Measurements from ENCODE around the gene KIF14.
A peak's percentile ranks its signal among the peaks of the same experiment; 100 is the strongest.
"Not testable (repeated sequence)": the region's sequence is repeated elsewhere in the genome, so short reads cannot be mapped to it uniquely, and the experiment has no call there.

KIF14 gene

GRCh38 chr1:200535605-200536004, 84.9 kb downstream of the KIF14 start:
- DNase-seq: no peak

- DNase-seq: peak; percentile 33
These were observed 89.8 kb downstream of the KIF14 start for GRCh38 chr1:200530623-200531261.

DNA sequence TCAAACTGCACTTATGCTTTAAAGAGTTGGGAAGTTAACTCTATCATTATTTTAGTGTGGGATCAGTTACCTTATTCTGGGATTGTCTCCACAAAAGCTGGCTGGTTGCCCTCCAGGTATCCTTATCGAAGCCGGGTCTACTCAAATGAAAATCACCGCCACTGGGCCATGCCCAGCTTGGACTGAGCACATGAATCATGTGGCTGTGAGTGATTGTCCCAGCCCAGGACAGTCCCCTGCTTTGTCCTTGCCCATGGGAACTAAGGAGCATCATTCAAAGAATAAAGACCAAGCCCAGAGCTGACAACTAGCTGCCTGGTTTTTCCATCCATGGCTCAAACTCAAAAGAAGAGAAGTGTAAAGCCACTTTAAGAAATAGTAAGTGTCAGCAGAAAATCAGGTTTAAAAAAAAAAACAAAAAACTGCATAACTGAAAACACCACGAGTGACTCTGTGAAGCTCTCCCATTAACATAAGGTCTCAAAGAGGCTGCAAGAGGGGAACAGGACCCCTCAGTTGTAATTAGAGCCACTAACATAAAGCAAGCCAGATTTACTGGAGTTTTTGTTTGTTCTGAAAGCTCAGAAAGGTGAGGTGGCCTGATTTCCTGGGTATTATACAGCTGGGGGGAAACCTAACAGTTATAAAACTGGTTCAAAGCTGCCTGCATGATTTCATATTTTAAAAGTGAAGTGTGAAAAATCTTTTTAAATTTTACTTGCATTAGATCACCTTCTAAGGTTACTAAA, 91.5 kb downstream of the KIF14 start:
- DNase-seq: no peak

- DNase-seq: no peak
These were observed 92.9 kb downstream of the KIF14 start for GRCh38 chr1:200527670-200528069.

DNA sequence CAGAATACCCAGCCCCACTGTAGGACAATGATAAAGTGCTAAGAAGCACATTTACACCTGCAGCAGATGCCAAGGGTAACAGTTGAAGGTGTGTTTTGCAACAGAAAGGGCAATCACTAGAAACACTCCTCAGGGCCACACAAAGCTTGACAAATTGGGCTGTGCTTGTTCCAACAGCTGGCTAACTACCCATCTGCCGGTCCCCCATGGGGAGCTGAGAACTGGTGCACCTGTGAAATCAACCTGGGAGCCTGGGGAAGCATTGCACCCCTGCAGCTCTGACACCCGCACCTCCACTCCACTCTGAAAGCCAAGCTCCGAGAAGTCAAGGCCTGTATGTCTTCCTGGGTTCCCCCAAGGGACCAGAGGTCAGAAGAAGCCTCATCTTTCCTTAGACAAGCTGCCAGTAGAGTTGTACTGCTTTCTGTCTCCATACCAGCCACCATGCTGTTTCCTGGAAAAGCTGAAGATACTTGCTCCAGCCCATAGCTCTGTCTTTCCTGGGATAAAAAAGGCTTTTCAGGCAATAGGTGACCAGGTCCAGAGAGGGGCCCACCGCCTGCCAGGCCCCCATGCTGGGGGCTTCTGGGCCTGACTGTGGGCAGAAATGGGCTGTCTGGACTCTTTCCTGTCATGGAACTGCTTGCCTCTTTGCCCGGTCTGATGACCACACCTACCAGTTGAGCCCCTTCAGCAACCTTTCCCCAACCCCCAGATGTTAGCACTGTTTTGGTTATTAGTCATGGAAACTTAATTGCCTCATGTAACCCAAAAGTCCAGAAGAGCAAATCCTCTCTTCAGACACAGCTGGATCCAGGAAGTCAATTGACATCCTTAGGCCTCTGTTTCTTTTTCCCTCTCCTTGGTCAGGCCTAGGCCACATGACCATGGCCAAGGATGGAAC, 93.6 kb downstream of the KIF14 start:
- no peak for DNase-seq

DNA sequence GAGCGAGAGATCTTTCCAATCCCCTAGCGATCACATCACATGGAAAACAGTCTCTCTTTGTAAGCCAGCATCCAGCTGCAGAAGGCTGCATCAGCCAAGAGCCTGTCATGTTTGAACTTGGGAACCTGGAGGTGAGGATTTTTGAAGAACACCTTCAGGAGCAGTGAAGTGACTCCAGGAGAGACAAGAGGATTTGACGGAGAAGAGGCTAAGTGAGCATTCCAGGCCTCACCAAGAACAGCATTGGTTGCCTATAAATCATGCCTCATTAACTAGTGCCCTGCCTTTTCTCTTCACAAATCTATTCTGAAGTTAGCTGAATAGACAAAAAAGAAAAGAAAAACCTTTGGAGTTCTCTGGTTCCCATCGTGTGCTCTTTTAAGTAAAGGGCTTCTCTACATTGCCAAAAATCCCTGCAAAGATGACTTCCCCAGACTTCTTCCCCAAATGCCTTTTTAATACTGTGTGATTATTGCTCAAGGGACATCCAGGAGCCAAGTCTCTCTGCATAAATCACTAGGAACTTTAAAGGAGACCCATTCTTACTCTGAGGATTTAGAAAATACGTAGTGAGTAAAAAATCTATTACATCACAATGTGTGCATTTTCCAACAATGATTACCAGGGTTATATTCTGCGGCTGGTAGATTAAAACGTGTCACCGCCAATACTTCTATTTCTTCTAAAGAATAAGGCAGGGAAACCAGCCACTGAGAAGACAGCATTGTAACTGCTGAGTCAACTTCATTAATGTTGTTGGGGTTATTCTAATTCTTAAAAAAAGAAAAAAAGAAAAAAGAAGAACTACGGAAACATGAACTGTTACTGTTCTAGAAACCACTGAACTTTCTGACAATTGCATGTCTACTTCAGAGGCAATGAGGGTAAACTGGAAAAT, 95.2 kb downstream of the KIF14 start:
- no peak for DNase-seq

GRCh38 chr1:200524551-200524950, 96.0 kb downstream of the KIF14 start:
- not testable (repeated sequence) for DNase-seq

GRCh38 chr1:200524092-200524491, 96.5 kb downstream of the KIF14 start:
- no peak for DNase-seq

DNA sequence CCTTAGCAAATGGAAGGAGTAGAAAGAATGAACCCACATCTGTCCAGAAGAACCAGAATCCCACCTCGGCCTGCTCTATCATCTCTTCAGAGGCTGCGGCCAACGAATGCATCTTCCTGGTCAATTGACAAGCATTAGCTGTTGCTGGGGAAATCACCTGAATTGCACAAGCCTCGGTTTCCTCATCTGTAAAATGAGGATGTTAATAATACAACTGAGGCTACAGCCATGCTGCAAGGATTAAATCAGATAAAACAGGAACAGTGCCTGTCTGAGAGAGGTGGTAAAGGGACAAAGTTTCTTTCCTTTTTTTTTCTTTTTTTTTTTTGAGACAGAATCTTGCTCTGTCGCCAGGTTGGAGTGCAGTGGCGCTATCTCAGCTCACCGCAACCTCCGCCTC, 99.8 kb downstream of the KIF14 start:
- no peak for DNase-seq

- no peak for DNase-seq
These were observed 102.0 kb downstream of the KIF14 start for GRCh38 chr1:200518524-200518923.

GRCh38 chr1:200512191-200512590, 108.4 kb downstream of the KIF14 start:
- no peak for DNase-seq

GRCh38 chr1:200510228-200510623, 110.3 kb downstream of the KIF14 start:
- DNase-seq: peak; percentile 66

GRCh38 chr1:200506471-200506870, 114.1 kb downstream of the KIF14 start:
- no peak for DNase-seq

GRCh38 chr1:200505257-200505656, 115.3 kb downstream of the KIF14 start:
- DNase-seq: no peak

Data from activated CD8-positive, alpha-beta memory T cell treated with anti-CD3 and anti-CD28 coated beads, Interleukin-2, amount 50 U/mL, for 4 hours (primary cell).